GM20431 (cell line): Measurements from ENCODE around the gene NT5DC1.

ENCODE experiments used
- in situ Hi-C: fragments of 300-500 bp; cut with MseI, MboI; formaldehyde crosslinking; loops from one replicate; pipeline ENCODE4 v1.15.0; 2020; ENCODE audit warnings: low sequenced_read_pairs; ENCODE audit not compliant: unreplicated experiment

NT5DC1 gene

GRCh38 chr6:116087437-116088027 is 13.1 kb upstream of the NT5DC1 start:
- in situ Hi-C loops = no loop called here

- in situ Hi-C loops = no loop called here
Observed at GRCh38 chr6:116088946-116089345, 11.7 kb upstream of the NT5DC1 start.

- in situ Hi-C loops = loop anchor here (10.0 kb wide), 1 partner anchor 75 kb away; no protein-coding TSS in a partner anchor
Observed at GRCh38 chr6:116090251-116090650, 10.4 kb upstream of the NT5DC1 start.

GRCh38 chr6:116094041-116094440 is 6.6 kb upstream of the NT5DC1 start:
- in situ Hi-C loops = loop anchor here (10.0 kb wide), 1 partner anchor 79 kb away; no protein-coding TSS in a partner anchor

GRCh38 chr6:116096048-116096759 is 4.4 kb upstream of the NT5DC1 start:
- in situ Hi-C loops = loop anchor here (10.0 kb wide), 1 partner anchor 81 kb away; no protein-coding TSS in a partner anchor

- in situ Hi-C loops = loop anchor here (10.0 kb wide), 1 partner anchor 82 kb away; no protein-coding TSS in a partner anchor
Observed at GRCh38 chr6:116096979-116097816, 3.5 kb upstream of the NT5DC1 start.

GRCh38 chr6:116099036-116099435 is 1.6 kb upstream of the NT5DC1 start:
- in situ Hi-C loops = loop anchor here (10.0 kb wide), 1 partner anchor 84 kb away; no protein-coding TSS in a partner anchor

GRCh38 chr6:116101302-116101718 is 657 bp downstream of the NT5DC1 start:
- in situ Hi-C loops = no loop called here

- in situ Hi-C loops = no loop called here
Observed at GRCh38 chr6:116101790-116102189, 1.1 kb downstream of the NT5DC1 start.

- in situ Hi-C loops = no loop called here
Observed at GRCh38 chr6:116102873-116103272, 2.2 kb downstream of the NT5DC1 start.

- in situ Hi-C loops = no loop called here
Observed at GRCh38 chr6:116104636-116105035, 4.0 kb downstream of the NT5DC1 start.

GRCh38 chr6:116105247-116105646 is 4.6 kb downstream of the NT5DC1 start:
- in situ Hi-C loops = no loop called here

GRCh38 chr6:116106146-116106545 is 5.5 kb downstream of the NT5DC1 start:
- in situ Hi-C loops = no loop called here

- in situ Hi-C loops = no loop called here
Observed at GRCh38 chr6:116108836-116109235, 8.2 kb downstream of the NT5DC1 start.

GRCh38 chr6:116111552-116112528 is 11.2 kb downstream of the NT5DC1 start:
- in situ Hi-C loops = no loop called here

GRCh38 chr6:116113386-116113785 is 12.7 kb downstream of the NT5DC1 start:
- in situ Hi-C loops = no loop called here

GRCh38 chr6:116115781-116116180 is 15.1 kb downstream of the NT5DC1 start:
- in situ Hi-C loops = no loop called here

- in situ Hi-C loops = no loop called here
Observed at GRCh38 chr6:116118608-116119007, 18.0 kb downstream of the NT5DC1 start.

GRCh38 chr6:116120430-116120829 is 19.8 kb downstream of the NT5DC1 start:
- in situ Hi-C loops = no loop called here
